ENCODE data around the gene ADRA2B. TPM values are rescaled to one million over a fixed set of nuclear protein-coding genes. Genes with fewer than 3 reads are reported as not detected.
"Not testable (repeated sequence)": the region's sequence is repeated elsewhere in the genome, so short reads cannot be mapped to it uniquely, and the experiment has no call there.

ADRA2B gene
- total RNA-seq, 1 donor from 2014 or later = not detected

DNA sequence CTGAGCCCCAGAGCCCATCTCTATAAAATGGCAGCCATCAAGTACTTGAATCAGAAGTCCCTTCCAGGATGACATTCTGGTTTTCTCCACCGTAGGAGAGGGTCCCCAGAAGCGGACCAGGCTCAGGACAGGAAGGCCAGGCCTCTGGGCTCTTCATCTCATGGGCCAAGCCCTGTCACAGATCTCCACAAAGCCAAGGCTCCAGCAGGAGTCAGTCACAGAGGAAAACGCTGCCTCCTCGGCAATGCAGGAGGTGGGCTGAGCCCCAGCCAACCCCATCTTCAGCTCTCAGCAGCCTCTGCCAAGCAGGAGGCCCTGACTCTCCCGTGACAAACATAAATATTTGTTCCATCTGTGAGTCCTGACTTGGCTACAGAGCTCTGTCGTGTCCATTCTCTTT is 42.2 kb downstream of the ADRA2B start:
- Histone ChIP-seq H3K27me3 (ENCODE audit: control insufficient read depth, insufficient read depth, low read length) (peaks cover 2% of the 10 kb centered on the region), H3K36me3 (ENCODE audit: control insufficient read depth, insufficient read depth, low read length) (no peaks in the 10 kb centered on the region), H3K4me3 (ENCODE audit: low read depth, low read length) (no peak overlapping the region)
- DNase-seq (ENCODE audit: low read depth) = no peak
- TF ChIP-seq, protein P1, sequence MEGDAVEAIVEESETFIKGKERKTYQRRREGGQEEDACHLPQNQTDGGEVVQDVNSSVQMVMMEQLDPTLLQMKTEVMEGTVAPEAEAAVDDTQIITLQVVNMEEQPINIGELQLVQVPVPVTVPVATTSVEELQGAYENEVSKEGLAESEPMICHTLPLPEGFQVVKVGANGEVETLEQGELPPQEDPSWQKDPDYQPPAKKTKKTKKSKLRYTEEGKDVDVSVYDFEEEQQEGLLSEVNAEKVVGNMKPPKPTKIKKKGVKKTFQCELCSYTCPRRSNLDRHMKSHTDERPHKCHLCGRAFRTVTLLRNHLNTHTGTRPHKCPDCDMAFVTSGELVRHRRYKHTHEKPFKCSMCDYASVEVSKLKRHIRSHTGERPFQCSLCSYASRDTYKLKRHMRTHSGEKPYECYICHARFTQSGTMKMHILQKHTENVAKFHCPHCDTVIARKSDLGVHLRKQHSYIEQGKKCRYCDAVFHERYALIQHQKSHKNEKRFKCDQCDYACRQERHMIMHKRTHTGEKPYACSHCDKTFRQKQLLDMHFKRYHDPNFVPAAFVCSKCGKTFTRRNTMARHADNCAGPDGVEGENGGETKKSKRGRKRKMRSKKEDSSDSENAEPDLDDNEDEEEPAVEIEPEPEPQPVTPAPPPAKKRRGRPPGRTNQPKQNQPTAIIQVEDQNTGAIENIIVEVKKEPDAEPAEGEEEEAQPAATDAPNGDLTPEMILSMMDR (IDR thresholded peaks at IDR 0.05; ENCODE audit: insufficient read depth, low read length, severe bottlenecking) = no peak
- FAIRE-seq = no peak

DNA sequence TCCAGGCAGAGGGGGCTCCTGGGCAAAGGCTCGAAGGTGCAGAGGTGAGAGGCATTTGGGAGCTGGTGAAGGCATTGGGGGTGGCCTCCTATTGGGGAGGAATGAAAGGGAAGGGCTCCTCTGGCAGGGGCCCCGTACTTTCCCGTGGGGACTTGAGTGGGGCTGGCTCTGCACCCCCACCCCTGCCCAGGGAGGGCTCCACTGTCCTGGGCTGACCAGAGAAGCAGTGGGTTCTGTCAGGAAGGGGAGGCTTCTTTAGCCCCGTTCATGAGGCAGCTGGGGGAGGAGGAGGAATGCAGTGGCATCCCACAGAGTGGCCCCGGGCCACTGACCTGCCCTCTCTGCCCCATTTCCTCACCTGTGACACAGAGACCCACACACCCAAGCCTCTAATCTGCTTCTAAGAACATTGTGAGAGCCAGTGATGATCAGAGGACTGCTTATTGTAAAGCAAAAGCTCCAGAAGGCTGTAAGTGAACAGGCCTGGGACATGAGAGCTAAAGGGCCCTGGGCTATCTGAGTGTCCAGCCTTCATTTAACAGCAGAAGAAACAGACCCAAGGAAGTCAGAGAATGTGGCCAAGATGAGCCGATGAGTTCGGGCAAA is 43.1 kb downstream of the ADRA2B start:
- DNase-seq (ENCODE audit: low read depth) = no peak
- H3K4me3 ChIP-seq (ENCODE audit: low read depth, low read length) = no peak overlapping the region
- no peaks in the 10 kb centered on the region for H3K36me3 ChIP-seq (ENCODE audit: control insufficient read depth, insufficient read depth, low read length)
- peaks cover 2% of the 10 kb centered on the region for H3K27me3 ChIP-seq (ENCODE audit: control insufficient read depth, insufficient read depth, low read length)
- TF ChIP-seq, protein P1 (IDR thresholded peaks at IDR 0.05; ENCODE audit: insufficient read depth, low read length, severe bottlenecking) = no peak
- no peak for FAIRE-seq

DNA sequence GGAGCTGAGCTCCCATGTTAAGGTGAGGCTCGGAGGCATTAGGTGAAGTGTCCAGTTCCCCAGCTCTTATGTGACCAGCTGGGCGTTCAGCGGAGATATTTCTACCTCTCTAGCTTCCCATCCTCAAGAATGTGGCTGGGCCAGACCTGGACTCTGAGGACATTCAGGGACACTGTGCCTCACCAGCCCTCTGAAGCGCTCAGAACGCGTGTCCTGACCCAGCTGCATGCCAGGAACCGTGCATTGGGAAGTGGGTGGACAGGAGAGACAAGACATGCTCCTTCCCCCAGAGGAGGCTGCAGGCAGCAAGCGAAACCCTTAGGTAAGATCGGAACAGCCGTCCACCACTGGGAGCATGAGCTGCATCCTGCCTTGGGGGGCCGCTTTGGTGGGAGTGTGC is 43.6 kb downstream of the ADRA2B start:
- no peak overlapping the region for H3K4me3 ChIP-seq (ENCODE audit: low read depth, low read length)
- FAIRE-seq = no peak
- H3K27me3 ChIP-seq (ENCODE audit: control insufficient read depth, insufficient read depth, low read length) = peaks cover 2% of the 10 kb centered on the region
- TF ChIP-seq, protein P1 (IDR thresholded peaks at IDR 0.05; ENCODE audit: insufficient read depth, low read length, severe bottlenecking) = no peak
- DNase-seq (ENCODE audit: low read depth) = no peak
- no peaks in the 10 kb centered on the region for H3K36me3 ChIP-seq (ENCODE audit: control insufficient read depth, insufficient read depth, low read length)

DNA sequence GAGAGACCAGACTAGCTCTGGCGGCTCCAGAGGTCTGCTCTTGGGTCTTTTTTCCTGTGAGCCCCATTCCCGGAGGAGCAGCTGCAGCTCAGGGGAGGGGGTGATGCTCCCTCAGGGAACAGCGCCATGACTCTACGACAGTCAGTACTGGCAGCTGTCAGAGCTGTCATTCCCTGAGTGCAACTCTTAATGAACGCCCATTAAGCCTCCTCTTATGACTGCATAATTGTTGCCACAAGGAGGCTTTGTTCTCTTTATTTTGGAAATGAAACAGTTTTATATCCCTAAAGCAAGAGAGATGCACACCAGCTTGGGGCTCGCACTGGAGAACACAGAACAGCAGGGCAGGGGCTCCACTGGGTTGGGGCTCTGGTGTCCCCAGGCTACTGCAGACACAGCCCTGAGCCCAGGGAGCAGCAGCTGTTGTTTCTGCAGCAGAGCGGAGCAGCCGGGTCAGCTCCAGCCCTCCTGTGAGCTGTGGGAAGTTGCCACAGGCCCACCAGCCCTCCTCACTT is 44.3 kb downstream of the ADRA2B start:
- FAIRE-seq; H3K4me3 ChIP-seq (ENCODE audit: low read depth, low read length); H3K27me3 ChIP-seq (ENCODE audit: control insufficient read depth, insufficient read depth, low read length); DNase-seq (ENCODE audit: low read depth); H3K36me3 ChIP-seq (ENCODE audit: control insufficient read depth, insufficient read depth, low read length): not testable (repeated sequence)

DNA sequence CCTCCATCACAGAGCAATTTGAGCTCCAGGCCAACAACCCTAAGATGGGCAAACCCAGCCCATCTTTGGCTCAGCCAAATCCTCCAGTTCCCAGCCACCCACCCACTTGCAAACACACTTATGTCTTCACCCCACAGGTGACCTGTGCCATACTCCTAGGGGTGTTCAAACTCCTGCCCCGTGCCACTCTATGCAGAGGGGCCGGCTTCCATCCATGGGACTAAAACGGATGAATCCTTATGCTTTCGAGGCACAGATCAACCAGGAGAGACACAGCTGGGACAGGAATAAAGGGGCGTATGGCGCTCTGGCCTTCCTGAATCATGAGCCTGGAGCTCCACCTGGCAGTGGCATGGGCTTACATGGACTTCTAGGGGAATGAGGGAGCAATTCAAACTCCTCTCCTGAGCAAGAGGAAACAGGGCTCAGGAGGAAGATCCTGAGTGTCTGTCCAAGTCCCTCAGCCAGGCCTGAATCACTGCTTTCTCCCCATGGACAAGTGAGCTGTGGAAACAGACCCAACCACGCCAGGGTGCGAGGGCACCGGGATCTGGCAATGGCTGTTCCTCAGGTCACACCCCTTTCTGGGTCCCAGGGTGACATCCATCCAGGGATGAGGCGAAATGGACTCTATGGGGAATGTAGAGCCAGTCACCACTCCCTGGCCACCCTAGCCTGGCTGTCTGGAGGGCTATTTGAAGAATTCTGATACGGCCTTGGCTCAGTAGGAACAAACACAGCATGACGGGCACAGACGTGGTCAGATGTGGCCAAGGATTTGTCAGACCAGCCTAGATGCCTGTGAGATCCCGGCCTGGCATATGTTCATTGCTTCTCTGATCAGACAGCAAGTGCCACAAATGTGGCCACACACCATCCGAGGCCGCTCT is 45.0 kb downstream of the ADRA2B start:
- FAIRE-seq = peak; percentile 91
- not testable (repeated sequence) for DNase-seq (ENCODE audit: low read depth); H3K27me3 ChIP-seq (ENCODE audit: control insufficient read depth, insufficient read depth, low read length); H3K4me3 ChIP-seq (ENCODE audit: low read depth, low read length); H3K36me3 ChIP-seq (ENCODE audit: control insufficient read depth, insufficient read depth, low read length)

DNA sequence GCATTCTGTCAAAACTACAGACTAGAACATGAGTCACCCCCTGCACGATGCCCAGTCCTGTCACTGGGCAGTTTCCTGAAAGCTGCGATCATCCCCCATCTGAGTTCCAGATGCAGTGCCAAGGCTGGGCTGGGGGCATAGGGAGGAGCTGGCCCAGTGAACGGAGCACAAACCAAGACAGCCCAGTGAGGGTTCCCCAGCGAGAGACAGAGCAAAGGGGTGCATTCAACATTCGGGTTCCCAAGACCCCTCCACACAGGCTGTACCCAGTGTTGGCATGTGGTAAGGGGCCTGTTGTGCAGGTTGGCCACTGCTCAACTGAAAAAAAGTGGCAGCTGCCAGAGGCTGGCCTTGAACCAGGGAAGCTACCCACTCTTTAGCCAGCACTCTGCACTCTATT is 46.0 kb downstream of the ADRA2B start:
- DNase-seq (ENCODE audit: low read depth); H3K36me3 ChIP-seq (ENCODE audit: control insufficient read depth, insufficient read depth, low read length); FAIRE-seq: not testable (repeated sequence)

DNA sequence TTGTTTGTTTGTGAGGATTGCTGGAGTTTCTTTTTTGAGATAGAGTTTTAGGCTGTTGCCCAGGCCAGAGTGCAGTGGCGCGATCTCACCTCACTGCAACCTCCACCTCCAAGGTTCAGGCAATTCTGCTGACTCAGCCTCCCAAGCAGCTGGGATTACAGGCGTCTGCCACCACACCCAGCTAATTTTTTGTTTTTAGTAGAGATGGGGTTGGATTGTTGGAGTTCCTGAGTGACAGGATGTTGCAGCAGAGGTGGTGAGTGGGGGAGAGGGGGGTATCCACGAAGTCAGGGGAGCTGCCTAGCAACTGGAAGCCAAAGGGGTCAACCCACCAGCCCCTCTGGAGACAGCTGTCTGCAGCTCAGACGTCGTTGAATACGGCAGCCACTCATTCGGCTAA is 46.5 kb downstream of the ADRA2B start:
- FAIRE-seq; H3K27me3 ChIP-seq (ENCODE audit: control insufficient read depth, insufficient read depth, low read length); DNase-seq (ENCODE audit: low read depth); H3K4me3 ChIP-seq (ENCODE audit: low read depth, low read length); H3K36me3 ChIP-seq (ENCODE audit: control insufficient read depth, insufficient read depth, low read length): not testable (repeated sequence)

More for the DNA sequence above, 46.0 kb downstream of the ADRA2B start:
- H3K4me3 ChIP-seq (ENCODE audit: low read depth, low read length); H3K27me3 ChIP-seq (ENCODE audit: control insufficient read depth, insufficient read depth, low read length): not testable (repeated sequence)

DNA sequence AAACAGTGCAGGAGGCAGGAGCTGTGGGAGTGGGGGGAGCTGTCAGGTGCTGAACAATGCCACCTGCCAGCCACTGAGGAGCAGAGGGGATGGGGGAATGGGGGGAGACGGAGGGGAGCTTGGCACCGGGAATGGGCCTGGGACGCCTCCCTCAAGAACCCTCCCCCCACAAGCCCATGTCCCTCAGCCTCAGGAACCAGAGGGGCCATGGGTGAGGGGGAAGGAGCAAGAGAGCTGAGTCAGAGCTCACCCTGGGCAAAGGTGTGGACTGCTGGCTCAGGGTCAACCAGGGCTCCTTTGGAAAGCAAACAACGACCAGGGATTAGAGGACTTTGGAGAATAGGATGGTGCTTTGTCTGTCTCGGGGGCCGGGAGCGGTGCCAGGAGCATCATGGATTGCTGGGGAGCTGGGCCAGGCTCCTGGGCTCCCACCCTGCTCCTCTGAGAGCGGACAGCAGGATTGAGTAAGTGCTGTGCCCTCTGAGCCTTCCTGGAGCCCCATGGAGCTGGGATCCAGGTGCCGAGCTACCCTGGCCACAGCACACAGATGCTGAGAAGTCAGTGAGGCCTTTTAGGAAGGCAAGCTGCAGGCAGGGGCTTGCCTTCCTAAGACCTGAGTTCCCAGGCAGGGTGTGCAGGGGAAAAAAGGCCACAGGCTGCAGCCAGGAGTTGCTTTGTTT is 48.3 kb downstream of the ADRA2B start:
- DNase-seq (ENCODE audit: low read depth); H3K4me3 ChIP-seq (ENCODE audit: low read depth, low read length); FAIRE-seq; H3K27me3 ChIP-seq (ENCODE audit: control insufficient read depth, insufficient read depth, low read length); H3K36me3 ChIP-seq (ENCODE audit: control insufficient read depth, insufficient read depth, low read length): not testable (repeated sequence)

DNA sequence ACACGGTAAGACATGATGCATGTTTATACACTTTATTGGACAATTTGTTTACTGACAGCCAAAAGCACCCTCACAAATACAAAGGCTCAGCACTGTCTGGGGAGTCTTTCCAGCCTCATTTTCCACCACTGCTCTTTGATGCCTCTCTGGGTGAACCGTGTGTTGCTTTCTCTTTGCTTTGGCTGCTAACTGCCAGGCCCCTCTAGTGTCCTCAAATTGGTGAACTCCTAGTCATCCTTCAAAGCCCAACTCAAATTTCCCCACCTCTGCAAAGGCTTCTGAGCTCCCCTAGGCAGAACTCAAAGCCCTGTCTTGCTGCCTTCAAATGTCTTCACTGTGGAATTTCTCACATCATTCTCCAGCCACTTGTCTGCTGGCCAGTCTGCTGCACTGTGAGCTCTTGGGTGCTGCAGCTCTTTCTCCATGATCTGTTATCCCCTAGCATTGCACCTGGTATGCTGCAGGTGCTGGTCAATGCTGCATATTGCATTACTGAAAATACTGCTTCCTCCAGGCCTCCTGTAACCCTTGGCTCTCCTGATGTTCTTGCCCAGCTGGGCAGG is 49.2 kb downstream of the ADRA2B start:
- H3K27me3 ChIP-seq (ENCODE audit: control insufficient read depth, insufficient read depth, low read length); H3K36me3 ChIP-seq (ENCODE audit: control insufficient read depth, insufficient read depth, low read length); DNase-seq (ENCODE audit: low read depth); H3K4me3 ChIP-seq (ENCODE audit: low read depth, low read length): not testable (repeated sequence)
- FAIRE-seq = peak; percentile 7

DNA sequence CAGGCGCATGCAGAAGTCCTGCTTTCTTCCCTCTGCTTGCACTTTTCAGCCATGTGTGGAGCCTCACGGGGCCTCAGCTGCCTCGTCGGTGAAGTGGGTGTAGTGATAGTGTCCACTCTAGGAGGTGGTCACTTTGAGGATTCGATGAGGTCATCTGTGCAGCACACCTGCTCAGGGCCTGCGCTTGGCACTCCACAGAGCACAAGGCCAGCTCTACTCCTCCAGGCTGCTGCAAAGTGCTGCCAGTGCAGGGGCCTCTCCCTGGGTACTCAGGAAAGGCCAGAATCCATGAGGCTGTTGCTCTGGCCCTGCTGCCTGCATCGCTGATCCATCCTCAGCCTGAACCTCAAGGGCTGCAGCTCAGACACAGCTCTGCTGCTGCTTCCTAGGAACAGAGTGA is 49.9 kb downstream of the ADRA2B start:
- not testable (repeated sequence) for H3K27me3 ChIP-seq (ENCODE audit: control insufficient read depth, insufficient read depth, low read length); FAIRE-seq; DNase-seq (ENCODE audit: low read depth); H3K4me3 ChIP-seq (ENCODE audit: low read depth, low read length); H3K36me3 ChIP-seq (ENCODE audit: control insufficient read depth, insufficient read depth, low read length)

Measured in bronchial epithelial cell (primary cell).